ENCODE results near the gene GDF10. TPM values are rescaled to one million over a fixed set of nuclear protein-coding genes. Genes with fewer than 3 reads are reported as not detected.

GDF10 gene
- total and polyA plus RNA-seq, 2 experiments from 2014 or later: 2.5 to 5.7 TPM

- no peaks in the 10 kb centered on the region for H3K79me2 ChIP-seq
- H2AFZ ChIP-seq: no peak overlapping the region
- peaks cover 5% of the 10 kb centered on the region for H3K4me1 ChIP-seq (ENCODE audit: insufficient read depth)
- H3K4me3 ChIP-seq: no peak overlapping the region
- no peaks in the 10 kb centered on the region for H4K20me1 ChIP-seq (ENCODE audit: insufficient read depth, poor library complexity, severe bottlenecking)
- 78% methylated on average over 11 of the region's 11 CpGs for WGBS (ENCODE audit: low lambda C conversion rate, missing lambda C conversion rate)
- H3K27me3 ChIP-seq: peaks cover 11% of the 10 kb centered on the region
- H3K36me3 ChIP-seq (replicated peaks; ENCODE audit: insufficient read depth, low read depth): no peaks in the 10 kb centered on the region
- no peaks in the 10 kb centered on the region for H3K9me3 ChIP-seq (ENCODE audit: low read depth)
- DNase-seq (ENCODE audit: low spot score): no peak
- H3K27ac ChIP-seq: no peak overlapping the region
- H3K9me2 ChIP-seq (replicated peaks; ENCODE audit: insufficient read depth): no peaks in the 10 kb centered on the region
- no peak overlapping the region for H3K4me2 ChIP-seq
- TF ChIP-seq EZH2 (IDR thresholded peaks at IDR 0.05; ENCODE audit: borderline replicate concordance) (no peak), CTCF (IDR thresholded peaks at IDR 0.05; ENCODE audit: poor library complexity) (no peak), EZH2phosphoT487 (IDR thresholded peaks at IDR 0.05; ENCODE audit: low read depth, severe bottlenecking, unreplicated experiment) (no peak)
These were observed 26.9 kb downstream of the GDF10 start for GRCh38 chr10:47326927-47327330.

- H4K20me1 ChIP-seq (ENCODE audit: insufficient read depth, poor library complexity, severe bottlenecking): no peaks in the 10 kb centered on the region
- H3K27me3 ChIP-seq: no peaks in the 10 kb centered on the region
- H3K27ac ChIP-seq: no peak overlapping the region
- no peak for DNase-seq (ENCODE audit: low spot score)
- H3K9me3 ChIP-seq (ENCODE audit: low read depth): no peaks in the 10 kb centered on the region
- H3K4me2 ChIP-seq: no peak overlapping the region
- H3K36me3 ChIP-seq (replicated peaks; ENCODE audit: insufficient read depth, low read depth): no peaks in the 10 kb centered on the region
- peaks cover 5% of the 10 kb centered on the region for H3K4me1 ChIP-seq (ENCODE audit: insufficient read depth)
- WGBS (ENCODE audit: low lambda C conversion rate, missing lambda C conversion rate): 85% methylated on average over 4 of the region's 4 CpGs
- H3K9me2 ChIP-seq (replicated peaks; ENCODE audit: insufficient read depth): no peaks in the 10 kb centered on the region
- no peak for TF ChIP-seq EZH2 (IDR thresholded peaks at IDR 0.05; ENCODE audit: borderline replicate concordance)
- no peak for TF ChIP-seq CTCF (IDR thresholded peaks at IDR 0.05; ENCODE audit: poor library complexity)
- TF ChIP-seq EZH2phosphoT487 (IDR thresholded peaks at IDR 0.05; ENCODE audit: low read depth, severe bottlenecking, unreplicated experiment): no peak
- no peaks in the 10 kb centered on the region for H3K79me2 ChIP-seq
- no peak overlapping the region for H3K4me3 ChIP-seq
- H2AFZ ChIP-seq: no peak overlapping the region
These were observed 29.9 kb downstream of the GDF10 start for GRCh38 chr10:47329855-47330254.

- 94% methylated on average over 3 of the region's 3 CpGs for WGBS (ENCODE audit: low lambda C conversion rate, missing lambda C conversion rate)
- Histone ChIP-seq H3K9me3 (ENCODE audit: low read depth) (no peaks in the 10 kb centered on the region), H3K4me2 (no peak overlapping the region), H4K20me1 (ENCODE audit: insufficient read depth, poor library complexity, severe bottlenecking) (no peaks in the 10 kb centered on the region), H3K27me3 (no peaks in the 10 kb centered on the region), H2AFZ (no peak overlapping the region), H3K9me2 (replicated peaks; ENCODE audit: insufficient read depth) (no peaks in the 10 kb centered on the region), H3K4me1 (ENCODE audit: insufficient read depth) (peaks cover 5% of the 10 kb centered on the region), H3K27ac (no peak overlapping the region), H3K36me3 (replicated peaks; ENCODE audit: insufficient read depth, low read depth) (no peaks in the 10 kb centered on the region), H3K4me3 (no peak overlapping the region), H3K79me2 (no peaks in the 10 kb centered on the region)
- no peak for TF ChIP-seq EZH2phosphoT487 (IDR thresholded peaks at IDR 0.05; ENCODE audit: low read depth, severe bottlenecking, unreplicated experiment)
- TF ChIP-seq EZH2 (IDR thresholded peaks at IDR 0.05; ENCODE audit: borderline replicate concordance): no peak
- TF ChIP-seq CTCF (IDR thresholded peaks at IDR 0.05; ENCODE audit: poor library complexity): no peak
- no peak for DNase-seq (ENCODE audit: low spot score)
These were observed 30.4 kb downstream of the GDF10 start for GRCh38 chr10:47330366-47330765.

DNA sequence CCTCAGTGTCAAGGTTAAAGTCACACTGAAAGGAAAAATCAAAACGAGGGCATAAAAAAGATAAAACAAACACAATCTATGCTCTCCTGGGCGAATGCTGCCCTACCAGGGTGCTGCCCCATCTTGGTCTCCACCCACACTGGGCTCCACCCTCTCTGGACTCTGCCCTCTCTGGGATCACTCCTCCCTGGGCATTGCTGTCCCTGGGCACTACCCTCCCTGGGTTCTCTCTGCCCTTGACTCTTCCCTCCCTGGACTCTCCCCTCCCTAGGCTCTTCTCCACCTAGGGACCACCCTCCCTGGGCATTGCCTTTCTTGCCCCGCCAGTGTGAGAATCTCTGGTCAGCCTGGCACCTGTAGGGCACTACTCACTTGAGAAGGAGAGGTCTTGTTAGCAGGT lies 30.8 kb downstream of the GDF10 start:
- no peaks in the 10 kb centered on the region for H3K36me3 ChIP-seq (replicated peaks; ENCODE audit: insufficient read depth, low read depth)
- H3K9me3 ChIP-seq (ENCODE audit: low read depth): no peaks in the 10 kb centered on the region
- H2AFZ ChIP-seq: no peak overlapping the region
- H3K9me2 ChIP-seq (replicated peaks; ENCODE audit: insufficient read depth): no peaks in the 10 kb centered on the region
- H3K79me2 ChIP-seq: no peaks in the 10 kb centered on the region
- H3K27ac ChIP-seq: no peak overlapping the region
- peaks cover 5% of the 10 kb centered on the region for H3K4me1 ChIP-seq (ENCODE audit: insufficient read depth)
- no peak overlapping the region for H3K4me2 ChIP-seq
- no peaks in the 10 kb centered on the region for H4K20me1 ChIP-seq (ENCODE audit: insufficient read depth, poor library complexity, severe bottlenecking)
- no peak overlapping the region for H3K4me3 ChIP-seq
- DNase-seq (ENCODE audit: low spot score): no peak
- H3K27me3 ChIP-seq: no peaks in the 10 kb centered on the region
- WGBS (ENCODE audit: low lambda C conversion rate, missing lambda C conversion rate): 78% methylated on average over 3 of the region's 3 CpGs
- TF ChIP-seq EZH2phosphoT487 (IDR thresholded peaks at IDR 0.05; ENCODE audit: low read depth, severe bottlenecking, unreplicated experiment) (no peak), CTCF (IDR thresholded peaks at IDR 0.05; ENCODE audit: poor library complexity) (no peak), EZH2 (IDR thresholded peaks at IDR 0.05; ENCODE audit: borderline replicate concordance) (no peak)
